Measurements from ENCODE around the gene IRF2. TPM values are rescaled to one million over a fixed set of nuclear protein-coding genes. Genes with fewer than 3 reads are reported as not detected.
A peak's percentile ranks its signal among the peaks of the same experiment; 100 is the strongest.

The IRF2 gene
- total RNA-seq, 1 donor from 2014 or later = 35.2 TPM

GRCh38 chr4:184451726-184452125, 22.6 kb downstream of the IRF2 start:
- no peak for DNase-seq (ENCODE audit: extremely low read depth, low read depth, low spot score)

GRCh38 chr4:184450743-184451535, 23.4 kb downstream of the IRF2 start:
- no peak for DNase-seq (ENCODE audit: extremely low read depth, low read depth, low spot score)

GRCh38 chr4:184450045-184450444, 24.3 kb downstream of the IRF2 start:
- no peak for DNase-seq (ENCODE audit: extremely low read depth, low read depth, low spot score)

GRCh38 chr4:184448821-184449220, 25.5 kb downstream of the IRF2 start:
- no peak for DNase-seq (ENCODE audit: extremely low read depth, low read depth, low spot score)

- no peak for DNase-seq (ENCODE audit: extremely low read depth, low read depth, low spot score)
Measured at GRCh38 chr4:184448141-184448540, 26.2 kb downstream of the IRF2 start.

GRCh38 chr4:184447664-184448063, 26.7 kb downstream of the IRF2 start:
- no peak for DNase-seq (ENCODE audit: extremely low read depth, low read depth, low spot score)

GRCh38 chr4:184446132-184446658, 28.2 kb downstream of the IRF2 start:
- DNase-seq (ENCODE audit: extremely low read depth, low read depth, low spot score) = no peak

- no peak for DNase-seq (ENCODE audit: extremely low read depth, low read depth, low spot score)
Measured at GRCh38 chr4:184444953-184445309, 29.4 kb downstream of the IRF2 start.

GRCh38 chr4:184444215-184444952, 30.0 kb downstream of the IRF2 start:
- no peak for DNase-seq (ENCODE audit: extremely low read depth, low read depth, low spot score)

GRCh38 chr4:184443318-184443717, 31.0 kb downstream of the IRF2 start:
- no peak for DNase-seq (ENCODE audit: extremely low read depth, low read depth, low spot score)

GRCh38 chr4:184442314-184442635, 32.1 kb downstream of the IRF2 start:
- no peak for DNase-seq (ENCODE audit: extremely low read depth, low read depth, low spot score)

GRCh38 chr4:184441461-184442313, 32.7 kb downstream of the IRF2 start:
- peak; percentile 37 for DNase-seq (ENCODE audit: extremely low read depth, low read depth, low spot score)

- DNase-seq (ENCODE audit: extremely low read depth, low read depth, low spot score) = no peak
Measured at GRCh38 chr4:184440595-184441358, 33.6 kb downstream of the IRF2 start.

- DNase-seq (ENCODE audit: extremely low read depth, low read depth, low spot score) = no peak
Measured at GRCh38 chr4:184439856-184440594, 34.3 kb downstream of the IRF2 start.

GRCh38 chr4:184439386-184439785, 35.0 kb downstream of the IRF2 start:
- DNase-seq (ENCODE audit: extremely low read depth, low read depth, low spot score) = no peak

GRCh38 chr4:184438375-184438774, 36.0 kb downstream of the IRF2 start:
- no peak for DNase-seq (ENCODE audit: extremely low read depth, low read depth, low spot score)

GRCh38 chr4:184437565-184438265, 36.6 kb downstream of the IRF2 start:
- no peak for DNase-seq (ENCODE audit: extremely low read depth, low read depth, low spot score)

GRCh38 chr4:184434501-184435066, 39.8 kb downstream of the IRF2 start:
- DNase-seq (ENCODE audit: extremely low read depth, low read depth, low spot score) = no peak

GRCh38 chr4:184434021-184434420, 40.3 kb downstream of the IRF2 start:
- DNase-seq (ENCODE audit: extremely low read depth, low read depth, low spot score) = no peak
